Astrocyte (in vitro differentiated cells and primary cell): ENCODE data around the gene IL17B. TPM values are rescaled to one million over a fixed set of nuclear protein-coding genes. Genes with fewer than 3 reads are reported as not detected.

ENCODE experiments used
- DNase-seq: peaks from one replicate; pipeline ENCODE4 v3.0.0-alpha.2; 2010; ENCODE audit warnings: low read depth
- FAIRE-seq: peaks from 2 replicates; lab custom pipeline; 2011; peaks lifted over from hg19 to GRCh38; lab: Jason Lieb, UNC
- H2AFZ ChIP-seq: 2 replicates; pipeline ENCODE4 v1.6.0; 2012; ENCODE audit warnings: low read depth, low read length, inconsistent platforms
- H3K27ac ChIP-seq: 2 replicates; pipeline ENCODE4 v1.5.1; 2011; ENCODE audit warnings: low read depth, low read length, inconsistent platforms
- H3K27me3 ChIP-seq: 2 replicates; pipeline ENCODE4 v1.6.0; 2011; ENCODE audit warnings: low read length, inconsistent platforms; ENCODE audit not compliant: insufficient read depth
- H3K36me3 ChIP-seq: 2 replicates; pipeline ENCODE4 v1.5.1; 2011; ENCODE audit warnings: low read length, inconsistent platforms; ENCODE audit not compliant: insufficient read depth
- H3K4me1 ChIP-seq: 2 replicates; pipeline ENCODE4 v1.5.1; 2011; ENCODE audit warnings: low read length, inconsistent platforms; ENCODE audit not compliant: insufficient read depth
- H3K4me2 ChIP-seq: 2 replicates; pipeline ENCODE4 v1.6.0; 2012; ENCODE audit warnings: low read length, inconsistent platforms
- H3K4me3 ChIP-seq: 2 replicates; pipeline ENCODE4 v1.5.1; 2011; ENCODE audit warnings: low read depth, mild to moderate bottlenecking, low read length, inconsistent platforms; ENCODE audit not compliant: insufficient read depth
- H3K79me2 ChIP-seq: 2 replicates; pipeline ENCODE4 v1.6.0; 2012; ENCODE audit warnings: mild to moderate bottlenecking, low read length, inconsistent platforms; ENCODE audit not compliant: insufficient read depth
- H3K9ac ChIP-seq: 2 replicates; pipeline ENCODE4 v1.6.0; 2012; ENCODE audit warnings: mild to moderate bottlenecking, low read length, inconsistent platforms
- H3K9me3 ChIP-seq: 2 replicates; pipeline ENCODE4 v1.5.1; 2012; ENCODE audit warnings: low read depth, mild to moderate bottlenecking, low read length, inconsistent platforms; ENCODE audit not compliant: insufficient read depth
- H4K20me1 ChIP-seq: 2 replicates; pipeline ENCODE4 v1.6.0; 2012; ENCODE audit warnings: low read length, inconsistent platforms; ENCODE audit not compliant: insufficient read depth
- H3K27ac Mint-ChIP-seq: one replicate; pipeline ENCODE4 v1.8.0; 2021; ENCODE audit warnings: mild to moderate bottlenecking, mixed read lengths; ENCODE audit not compliant: unreplicated experiment
- H3K27me3 Mint-ChIP-seq: one replicate; pipeline ENCODE4 v1.8.0; 2021; ENCODE audit warnings: low read depth, mixed read lengths; ENCODE audit not compliant: unreplicated experiment
- H3K36me3 Mint-ChIP-seq: one replicate; pipeline ENCODE4 v1.8.0; 2021; ENCODE audit warnings: low read depth, mixed read lengths; ENCODE audit not compliant: unreplicated experiment
- H3K4me1 Mint-ChIP-seq: one replicate; pipeline ENCODE4 v1.8.0; 2021; ENCODE audit warnings: low read depth, mixed read lengths; ENCODE audit not compliant: unreplicated experiment
- H3K4me3 Mint-ChIP-seq: one replicate; pipeline ENCODE4 v1.8.0; 2021; ENCODE audit warnings: mild to moderate bottlenecking, moderate library complexity, mixed read lengths; ENCODE audit not compliant: unreplicated experiment
- H3K9me3 Mint-ChIP-seq: one replicate; pipeline ENCODE4 v1.8.0; 2021; ENCODE audit warnings: mild to moderate bottlenecking, mixed read lengths; ENCODE audit not compliant: unreplicated experiment
- CTCF ChIP-seq: IDR thresholded peaks from 2 replicates; pipeline ENCODE4 v1.5.1; 2011; ENCODE audit warnings: low read depth, mild to moderate bottlenecking, inconsistent platforms, low read length, moderate library complexity; ENCODE audit not compliant: insufficient read depth
- EZH2 ChIP-seq: IDR thresholded peaks from 2 replicates; pipeline ENCODE4 v1.6.1; 2012; ENCODE audit warnings: mild to moderate bottlenecking, low read length, inconsistent platforms; ENCODE audit not compliant: insufficient read depth
- total RNA-seq: library from RNA; stranded (reverse); gene quantifications from 2 replicates; pipeline ENCODE4 v1.2.1, GENCODE V29; 2021

The IL17B gene
- total RNA-seq, 1 donor from 2014 or later = 0.54 TPM

GRCh38 chr5:149410071-149410470, 31.0 kb upstream of the IL17B start:
- Histone ChIP-seq H3K4me1 (peaks cover 68% of the 10 kb centered on the region), H2AFZ (no peak overlapping the region), H3K9ac (peak overlapping the region; percentile 93), H3K9me3 (no peaks in the 10 kb centered on the region), H4K20me1 (peaks cover 81% of the 10 kb centered on the region), H3K27ac (no peak overlapping the region), H3K4me2 (peak overlapping the region; percentile 96), H3K36me3 (peaks cover 3% of the 10 kb centered on the region), H3K79me2 (peaks cover 85% of the 10 kb centered on the region), H3K27me3 (no peaks in the 10 kb centered on the region), H3K4me3 (peak overlapping the region; percentile 89)
- TF ChIP-seq EZH2 = no peak
- TF ChIP-seq CTCF = no peak
- Mint-ChIP-seq H3K4me3 (peak overlapping the region; percentile 94), H3K36me3 (peaks cover 5% of the 10 kb centered on the region), H3K9me3 (no peaks in the 10 kb centered on the region), H3K4me1 (peaks cover 52% of the 10 kb centered on the region), H3K27ac (no peak overlapping the region), H3K27me3 (no peaks in the 10 kb centered on the region)
- DNase-seq = no peak
- no peak for FAIRE-seq

DNA sequence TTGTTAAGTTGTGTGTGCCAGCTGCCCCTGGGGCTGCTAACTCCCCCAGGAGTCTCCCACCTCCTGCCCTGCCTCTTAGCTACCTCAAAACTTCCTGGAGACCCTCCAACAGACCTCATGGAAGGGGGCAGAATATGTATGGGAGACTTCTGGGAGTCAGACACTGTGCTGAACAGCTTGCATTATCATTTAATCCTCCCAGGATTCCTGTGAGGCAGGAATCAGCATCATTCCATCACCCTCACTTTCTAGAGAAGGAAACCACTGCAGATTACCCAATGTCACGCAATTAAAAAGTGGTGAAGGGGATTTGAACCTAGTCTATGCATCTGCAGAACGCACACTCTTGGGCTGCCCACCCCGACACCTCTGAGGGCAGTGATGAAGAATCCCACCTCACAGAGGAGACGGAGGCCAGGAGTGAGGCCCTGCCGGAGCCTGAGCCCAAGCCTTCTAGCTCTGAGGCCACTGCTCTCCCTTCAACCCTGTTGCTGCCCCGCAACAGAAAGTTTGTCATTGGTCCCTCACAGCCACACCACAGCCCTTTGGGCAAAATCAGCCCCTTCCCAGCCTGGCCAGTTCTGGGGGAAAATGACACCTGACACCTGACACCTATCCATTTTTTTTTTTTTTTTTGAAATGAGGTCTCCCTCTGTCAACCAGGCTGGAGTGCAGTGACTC, 30.3 kb upstream of the IL17B start:
- H4K20me1 ChIP-seq = peaks cover 74% of the 10 kb centered on the region
- no peaks in the 10 kb centered on the region for H3K27me3 Mint-ChIP-seq
- H3K4me3 Mint-ChIP-seq = peak overlapping the region; percentile 94
- peaks cover 68% of the 10 kb centered on the region for H3K4me1 ChIP-seq
- TF ChIP-seq CTCF (no peak), EZH2 (no peak)
- DNase-seq (no peak), FAIRE-seq (no peak)
- peak overlapping the region; percentile 96 for H3K4me2 ChIP-seq
- H3K4me3 ChIP-seq = peak overlapping the region; percentile 89
- no peaks in the 10 kb centered on the region for H3K9me3 Mint-ChIP-seq
- no peaks in the 10 kb centered on the region for H3K9me3 ChIP-seq
- H3K27ac ChIP-seq = peak overlapping the region; percentile 97
- no peak overlapping the region for H3K27ac Mint-ChIP-seq
- no peaks in the 10 kb centered on the region for H3K36me3 Mint-ChIP-seq
- H3K79me2 ChIP-seq = peaks cover 79% of the 10 kb centered on the region
- no peak overlapping the region for H2AFZ ChIP-seq
- H3K36me3 ChIP-seq = peaks cover 3% of the 10 kb centered on the region
- no peaks in the 10 kb centered on the region for H3K27me3 ChIP-seq
- H3K4me1 Mint-ChIP-seq = peaks cover 52% of the 10 kb centered on the region
- H3K9ac ChIP-seq = peak overlapping the region; percentile 93
